G401.6 (cell line): ENCODE results near the gene BPNT1.
"Not testable (repeated sequence)": the region's sequence is repeated elsewhere in the genome, so short reads cannot be mapped to it uniquely, and the experiment has no call there.

ENCODE experiments used
- FAIRE-seq: peaks from 2 replicates; lab custom pipeline; 2012; peaks lifted over from hg19 to GRCh38; lab: Jason Lieb, UNC

Gene BPNT1, protein sequence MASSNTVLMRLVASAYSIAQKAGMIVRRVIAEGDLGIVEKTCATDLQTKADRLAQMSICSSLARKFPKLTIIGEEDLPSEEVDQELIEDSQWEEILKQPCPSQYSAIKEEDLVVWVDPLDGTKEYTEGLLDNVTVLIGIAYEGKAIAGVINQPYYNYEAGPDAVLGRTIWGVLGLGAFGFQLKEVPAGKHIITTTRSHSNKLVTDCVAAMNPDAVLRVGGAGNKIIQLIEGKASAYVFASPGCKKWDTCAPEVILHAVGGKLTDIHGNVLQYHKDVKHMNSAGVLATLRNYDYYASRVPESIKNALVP

DNA sequence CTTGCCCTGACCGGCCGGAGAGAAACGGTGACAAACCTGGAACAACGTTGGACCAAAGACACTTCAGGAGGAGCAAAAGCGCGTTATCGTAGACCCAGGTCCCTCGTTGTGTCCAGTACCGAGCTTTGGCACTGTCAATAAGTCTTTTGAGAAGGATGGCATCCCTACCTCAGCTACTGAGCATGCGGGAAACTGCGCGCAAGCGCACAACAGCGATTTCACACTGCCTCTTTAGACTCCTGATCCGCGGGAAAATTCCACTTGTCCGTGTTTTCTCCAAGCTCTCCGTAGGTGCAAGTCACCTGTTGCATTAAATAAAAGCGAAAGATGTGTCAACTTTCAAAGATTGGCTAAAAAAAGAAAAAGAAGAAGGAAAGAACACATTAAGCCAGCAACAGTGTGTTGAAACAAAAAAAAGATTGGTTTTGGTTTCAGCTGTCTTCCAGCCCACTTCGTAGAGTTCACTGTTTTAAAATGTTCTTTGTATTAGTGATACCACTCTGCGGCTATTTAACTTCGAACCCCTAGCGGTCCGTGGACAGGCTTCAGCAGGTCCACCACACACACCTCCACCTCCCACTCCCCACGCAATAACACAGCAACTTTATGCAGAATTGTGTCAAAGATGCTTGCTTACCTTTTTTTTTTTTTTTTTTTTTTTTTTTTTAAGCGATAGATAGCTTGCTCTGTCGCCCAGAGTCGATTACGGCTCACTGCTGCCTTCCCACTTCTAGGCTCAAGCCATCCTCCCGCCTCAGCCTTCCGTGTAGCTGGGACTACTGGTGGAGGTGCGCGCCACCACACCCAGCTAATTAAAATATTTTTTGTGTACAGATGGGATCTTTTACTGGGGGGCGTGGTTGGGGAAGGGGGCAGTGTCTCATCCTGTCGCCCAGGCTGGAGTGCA is at the start of gene BPNT1:
BPNT1 (minus strand) TSS at position 139 of the 907 bp plus-strand sequence. CDS start 9,942 bp downstream, outside the sequence.
- peak; percentile 97 for FAIRE-seq

DNA sequence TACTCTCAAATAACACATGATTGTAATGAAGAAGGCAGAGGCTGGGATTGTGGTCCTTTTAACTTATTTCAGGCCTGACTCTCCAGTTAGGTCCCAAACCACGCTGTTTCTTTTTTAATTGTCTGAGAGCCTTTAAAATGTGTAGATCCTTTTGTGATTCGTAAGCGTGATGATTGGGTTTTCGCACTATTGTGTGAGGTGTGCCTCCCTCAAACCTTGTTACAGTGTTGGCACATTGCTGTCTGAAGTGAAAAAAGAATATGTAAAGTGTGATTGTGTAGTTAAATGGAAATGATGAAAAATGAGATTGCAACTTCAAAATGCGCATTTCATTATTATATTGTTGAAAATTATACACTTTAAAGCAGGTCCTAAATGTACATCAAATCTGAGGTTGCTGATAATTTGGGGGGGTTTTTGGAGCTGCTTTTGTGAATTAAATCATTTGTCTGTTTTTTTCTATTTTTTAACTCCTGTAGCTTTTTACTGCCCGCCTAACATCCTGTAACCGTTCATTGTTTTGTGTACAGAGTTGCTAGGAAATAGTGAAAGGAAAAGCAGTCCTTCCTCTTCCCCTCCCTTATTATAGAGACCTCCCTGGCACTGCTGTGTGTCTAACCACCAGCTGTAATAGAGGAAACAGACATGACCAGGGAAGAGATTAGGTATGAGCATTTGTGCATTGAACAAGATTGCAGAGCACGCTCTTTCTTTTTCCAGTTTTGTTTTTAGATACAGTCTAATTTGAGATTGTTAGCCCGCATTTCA is 47.6 kb upstream of the BPNT1 start:
- no peak for FAIRE-seq

DNA sequence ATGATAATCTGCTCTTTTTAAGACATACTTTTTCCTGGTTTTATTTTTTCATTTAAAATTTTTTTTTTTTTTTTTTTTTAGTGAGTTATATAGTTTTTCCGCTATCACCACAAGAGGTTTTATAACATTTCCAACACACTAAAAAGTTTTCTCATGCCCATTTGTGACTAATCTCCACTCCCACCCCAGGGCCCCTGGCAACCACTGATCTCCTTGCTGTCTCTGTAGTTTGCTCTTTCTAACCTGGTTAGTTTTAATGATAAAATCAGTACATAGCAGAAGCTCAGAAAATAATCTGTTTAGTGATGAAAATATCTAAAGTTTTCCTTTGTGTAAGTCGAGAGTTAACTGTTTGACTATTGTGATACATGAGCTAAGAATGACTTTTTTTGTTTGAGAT is 46.2 kb upstream of the BPNT1 start:
- no peak for FAIRE-seq

DNA sequence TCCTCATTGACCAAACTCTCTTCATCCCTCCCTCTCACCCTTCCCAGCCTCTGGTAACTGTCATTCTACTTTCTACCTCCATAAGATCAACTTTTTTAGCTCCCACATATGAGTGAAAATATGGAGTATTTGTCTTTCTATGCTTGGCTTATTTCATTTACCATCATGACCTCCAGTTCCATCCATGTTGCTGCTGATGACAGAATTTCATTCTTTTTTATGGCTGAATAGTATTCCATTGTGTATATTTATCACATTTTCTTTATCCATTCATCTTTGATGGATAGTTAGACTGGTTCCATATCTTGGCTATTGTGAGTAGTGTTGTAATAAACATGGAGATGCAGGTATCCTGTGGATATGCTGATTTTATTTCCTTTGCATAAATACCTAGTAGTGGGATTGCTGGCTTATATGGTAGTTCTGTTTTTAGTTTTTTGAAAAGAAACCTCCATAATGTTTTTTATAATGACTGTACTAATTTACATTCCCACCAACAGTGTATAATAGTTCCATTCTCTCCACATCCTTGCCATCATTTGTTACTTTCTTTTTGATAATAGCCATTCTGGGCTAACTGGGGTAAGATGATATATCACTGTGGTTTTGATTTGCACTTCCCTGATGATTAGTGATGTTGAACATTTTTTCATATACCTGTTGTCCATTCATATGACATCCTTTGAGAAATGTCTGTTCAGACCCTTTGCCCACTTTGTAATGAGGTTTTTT is 40.1 kb upstream of the BPNT1 start:
- FAIRE-seq, result no peak

DNA sequence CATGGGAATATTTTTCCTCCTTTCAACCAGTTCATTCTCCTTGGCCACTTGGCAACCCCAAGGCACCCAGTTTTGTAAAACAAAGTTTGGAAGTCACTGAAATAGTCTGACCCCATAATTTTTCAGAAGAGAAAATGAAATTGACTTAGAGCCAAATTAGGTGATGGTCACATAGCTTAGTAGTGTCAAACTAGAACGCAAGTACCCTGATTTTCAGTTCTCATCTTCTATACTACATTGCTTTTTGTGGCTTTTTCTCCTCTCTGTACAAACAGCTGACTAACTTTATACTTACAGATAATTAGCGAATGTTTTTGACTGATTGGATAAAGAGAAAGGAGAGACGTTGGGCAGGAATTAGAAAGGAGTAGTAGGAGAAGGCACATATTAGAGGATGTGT is 37.5 kb upstream of the BPNT1 start:
- FAIRE-seq, result no peak

DNA sequence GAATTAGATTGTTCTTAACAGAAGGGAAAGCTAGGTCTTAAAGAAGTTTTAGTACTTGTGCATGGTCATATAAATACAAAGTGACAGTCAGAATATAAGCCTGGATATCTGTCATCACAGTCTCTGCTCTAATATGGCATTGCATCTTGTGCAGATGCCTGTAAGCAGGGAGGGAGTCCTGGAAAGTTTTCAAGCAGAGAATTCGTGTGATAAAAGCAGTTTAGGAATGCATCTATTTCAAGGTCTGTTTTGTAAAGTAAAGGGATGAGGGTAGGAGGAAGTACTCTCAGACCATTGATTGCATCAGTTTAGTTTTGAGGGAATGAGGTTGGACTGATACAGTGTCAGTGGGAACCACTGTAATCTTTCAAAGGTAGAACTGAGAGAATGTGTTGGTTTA is 35.0 kb upstream of the BPNT1 start:
- FAIRE-seq, result no peak

DNA sequence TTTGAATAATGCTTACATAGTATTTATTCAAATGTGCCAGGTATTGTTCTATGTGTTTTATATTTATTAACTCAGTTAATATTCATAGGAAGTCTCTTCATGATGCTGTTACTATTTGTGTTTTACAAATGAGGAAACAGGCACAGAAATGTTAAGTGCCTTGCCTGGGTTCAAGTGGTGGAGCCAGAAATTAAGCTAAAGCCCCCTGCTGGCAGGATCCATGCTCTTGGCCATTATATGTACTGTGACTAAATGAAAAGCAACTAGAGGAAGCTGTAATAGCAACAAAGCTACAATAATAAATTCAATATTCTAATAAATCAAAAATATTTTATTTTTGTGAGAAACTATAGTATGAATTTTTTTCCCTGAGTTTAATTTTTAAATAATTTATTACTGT is 34.3 kb upstream of the BPNT1 start:
- FAIRE-seq, result peak; percentile 76

DNA sequence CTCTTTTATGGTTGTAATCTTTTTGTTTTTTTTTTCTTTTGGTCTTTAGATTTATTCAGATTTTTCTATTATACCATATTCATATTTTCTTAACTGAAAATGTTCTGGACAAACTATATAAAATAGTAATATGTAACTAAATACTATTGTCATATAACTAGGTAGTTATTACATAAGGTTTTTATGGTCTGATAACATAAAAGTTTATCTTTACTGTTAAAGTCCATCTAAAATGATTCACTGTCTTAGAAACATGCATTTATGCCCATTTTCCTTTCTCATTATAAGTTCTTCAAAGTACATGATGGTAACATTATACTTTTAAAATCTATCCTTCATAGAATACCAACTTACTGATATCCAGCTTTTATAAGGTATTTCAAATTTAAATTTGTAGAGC is 33.5 kb upstream of the BPNT1 start:
- FAIRE-seq, result no peak

DNA sequence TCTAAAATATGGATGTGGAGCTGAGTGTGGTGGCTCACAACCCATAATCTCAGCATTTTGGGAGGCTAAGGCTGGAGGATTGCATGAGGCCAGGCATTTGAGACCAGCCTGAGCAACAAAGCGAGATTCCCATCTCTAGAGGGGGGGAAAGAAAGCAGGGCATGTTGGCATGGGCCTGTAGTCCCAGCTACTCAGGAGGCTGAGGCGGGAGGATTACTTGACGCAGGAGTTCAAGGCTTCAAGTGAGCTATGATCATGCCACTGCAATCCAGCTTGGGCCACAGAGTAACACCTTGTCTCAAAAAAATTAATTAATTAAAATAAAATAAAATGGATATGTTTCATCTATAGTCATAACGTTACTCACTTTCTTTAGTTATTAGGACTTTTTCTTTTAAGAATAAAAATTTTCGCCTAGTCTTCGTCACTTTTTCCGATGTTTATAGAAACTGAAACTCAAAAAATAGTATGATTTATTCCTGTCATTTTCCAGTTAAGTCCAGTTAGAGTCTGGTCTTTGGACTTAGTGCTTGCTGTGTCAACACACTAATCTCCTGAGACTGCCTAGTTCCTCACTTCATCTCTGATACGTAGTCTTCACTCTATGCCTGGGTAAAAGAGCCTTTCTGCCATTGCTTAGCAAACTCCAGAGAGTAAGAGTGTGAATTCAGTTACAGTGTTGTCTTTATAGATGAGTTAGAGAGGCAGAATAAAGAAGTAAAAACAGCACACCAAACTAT is 32.4 kb upstream of the BPNT1 start:
- FAIRE-seq, result peak; percentile 57

DNA sequence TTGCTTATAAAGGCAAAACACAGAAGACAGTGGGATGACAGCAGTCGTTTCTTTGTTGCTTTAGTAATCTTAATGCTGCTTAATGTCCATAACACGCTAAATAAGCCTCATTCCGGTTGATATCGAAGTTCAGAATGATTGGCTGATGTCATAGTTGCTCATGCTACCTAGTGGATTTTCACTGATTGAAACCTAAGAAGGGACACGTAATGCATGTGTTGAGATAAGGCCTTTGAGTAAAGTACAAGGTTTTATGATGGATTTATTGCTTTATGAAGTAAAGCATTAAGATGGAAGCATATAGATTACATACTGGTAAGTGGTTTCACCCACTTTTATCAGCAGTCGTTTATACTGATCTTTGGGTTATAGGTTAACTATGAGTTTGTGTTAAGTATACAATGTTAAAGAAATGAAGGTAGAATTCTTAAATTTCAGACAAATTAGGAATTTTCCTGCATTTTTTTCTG is 29.5 kb upstream of the BPNT1 start:
- FAIRE-seq, result peak; percentile 31

DNA sequence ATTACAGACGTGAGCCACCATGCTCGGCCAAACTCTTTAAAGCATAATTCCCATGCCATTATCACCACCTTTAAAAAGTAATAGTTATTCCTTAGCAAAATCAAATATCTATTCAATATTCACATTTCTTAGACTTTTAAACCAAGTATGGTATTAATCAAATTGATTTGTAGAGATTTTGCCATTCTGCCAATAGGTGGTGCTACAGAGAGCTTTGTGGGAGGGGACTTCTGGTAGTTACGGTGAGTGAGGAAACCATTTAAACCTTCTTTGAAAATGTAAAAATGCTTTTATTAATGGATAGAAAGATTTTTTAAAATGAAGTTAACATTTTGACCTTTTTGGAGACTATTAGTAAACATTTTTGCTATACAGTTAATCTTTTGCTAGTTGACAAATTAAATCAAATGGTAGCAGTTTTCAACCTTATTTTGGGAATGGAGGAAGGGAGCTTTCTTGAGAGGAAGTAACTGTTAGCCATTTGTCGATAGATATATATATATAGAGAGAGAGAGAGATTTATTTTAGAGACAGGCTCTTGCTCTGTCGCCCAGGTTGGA is 23.6 kb upstream of the BPNT1 start:
- FAIRE-seq, result peak; percentile 39

DNA sequence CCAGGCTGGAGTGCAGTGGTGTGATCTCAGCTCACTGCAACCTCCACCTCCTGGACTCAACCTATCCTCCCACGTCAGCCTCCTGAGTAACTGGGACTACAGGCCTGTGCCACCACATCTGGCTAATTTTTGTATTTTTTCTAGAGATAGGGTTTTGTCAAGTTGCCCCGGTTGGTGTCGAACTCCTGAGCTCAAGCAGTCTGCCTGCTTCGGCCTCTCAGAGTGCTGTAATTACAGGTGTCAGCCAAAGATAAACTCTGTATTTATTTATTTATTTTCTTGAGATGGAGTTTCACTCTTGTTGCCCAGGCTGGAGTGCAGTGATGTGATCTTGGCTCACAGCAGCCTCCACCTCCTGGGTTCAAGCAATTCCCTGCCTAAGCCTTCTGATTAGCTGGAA is 23.0 kb upstream of the BPNT1 start:
- not testable (repeated sequence) for FAIRE-seq

DNA sequence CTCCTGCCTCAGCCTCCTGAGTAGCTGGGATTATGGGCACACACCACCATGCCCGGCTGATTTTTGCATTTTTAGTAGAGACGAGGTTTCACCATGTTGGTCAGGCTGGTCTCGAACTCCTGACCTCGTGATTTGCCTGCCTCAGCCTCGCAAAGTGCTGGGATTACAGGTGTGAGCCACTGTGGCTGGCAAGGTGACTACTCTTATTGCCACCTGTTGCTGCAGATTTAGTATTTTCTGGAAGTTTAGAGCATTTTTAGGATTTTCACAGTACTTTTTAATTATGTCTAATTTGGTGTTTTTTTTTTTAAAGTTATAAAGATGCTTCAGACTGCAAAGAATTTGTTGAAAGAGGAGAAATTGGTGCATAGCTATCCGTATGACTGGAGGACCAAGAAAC is 20.9 kb upstream of the BPNT1 start:
- FAIRE-seq, result not testable (repeated sequence)

DNA sequence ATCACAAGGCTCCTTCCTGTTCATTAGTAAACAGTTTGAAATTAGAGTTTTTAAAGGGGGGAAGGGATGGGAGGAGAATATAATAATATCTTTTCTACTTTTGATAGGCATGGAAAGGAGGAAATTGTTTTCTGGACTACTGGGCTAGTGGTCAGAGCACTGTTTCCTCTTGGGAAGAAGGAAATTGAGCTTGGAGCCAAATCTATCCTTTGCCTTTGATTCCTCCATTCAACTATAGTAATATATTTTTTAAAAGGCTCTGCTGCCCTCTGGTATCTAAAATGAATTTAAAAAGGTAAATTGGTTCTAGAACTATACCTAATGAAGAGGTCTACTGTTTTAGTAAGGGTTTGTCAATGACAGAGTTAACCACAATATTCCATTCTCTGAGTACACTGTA is 10.2 kb upstream of the BPNT1 start:
- FAIRE-seq, result no peak

DNA sequence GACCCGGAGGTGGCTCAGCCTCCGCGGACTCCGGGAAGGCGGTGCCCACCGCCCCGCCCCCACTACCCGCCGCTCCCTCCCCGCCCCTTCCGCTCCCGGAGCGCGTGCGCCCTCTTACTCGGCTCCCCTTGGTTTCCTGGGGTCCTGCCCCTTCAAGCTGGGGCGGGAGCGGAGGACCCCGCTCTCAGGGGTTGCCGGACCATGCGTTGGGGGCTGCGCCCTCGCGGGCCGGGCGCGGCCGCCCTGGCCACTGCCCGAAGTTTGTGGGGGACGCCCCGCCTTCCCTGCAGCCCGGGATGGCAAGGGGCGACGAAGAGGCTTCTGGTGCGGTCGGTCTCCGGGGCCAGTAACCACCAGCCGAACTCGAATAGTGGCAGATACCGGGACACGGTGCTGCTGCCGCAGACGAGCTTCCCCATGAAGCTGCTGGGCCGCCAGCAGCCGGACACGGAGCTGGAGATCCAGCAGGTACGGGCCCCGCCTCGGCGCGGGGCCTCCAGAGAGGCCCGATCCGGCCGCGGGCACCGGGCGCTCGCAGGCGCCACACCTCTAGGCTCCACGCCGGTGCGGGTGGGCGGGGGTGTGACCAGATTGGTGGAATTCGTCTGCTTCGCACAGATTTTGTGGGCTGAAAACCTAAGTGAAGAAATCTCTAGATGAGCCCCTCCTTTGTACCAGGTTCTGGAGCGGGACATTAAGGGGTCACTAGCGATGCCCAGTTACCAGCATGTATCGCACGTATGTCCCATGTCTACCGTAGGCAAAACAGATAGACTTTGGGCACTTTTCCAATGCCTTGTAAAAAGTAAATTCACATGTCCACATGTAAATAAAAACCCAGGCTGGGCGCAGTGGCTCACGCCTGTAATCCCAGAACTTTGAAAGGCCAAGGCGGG is 4.7 kb upstream of the BPNT1 start, which contains the start of gene IARS2:
IARS2 (plus strand) TSS at position 117 of the 896 bp plus-strand sequence; CDS start at position 202, 85 bp downstream.
- FAIRE-seq, result no peak

DNA sequence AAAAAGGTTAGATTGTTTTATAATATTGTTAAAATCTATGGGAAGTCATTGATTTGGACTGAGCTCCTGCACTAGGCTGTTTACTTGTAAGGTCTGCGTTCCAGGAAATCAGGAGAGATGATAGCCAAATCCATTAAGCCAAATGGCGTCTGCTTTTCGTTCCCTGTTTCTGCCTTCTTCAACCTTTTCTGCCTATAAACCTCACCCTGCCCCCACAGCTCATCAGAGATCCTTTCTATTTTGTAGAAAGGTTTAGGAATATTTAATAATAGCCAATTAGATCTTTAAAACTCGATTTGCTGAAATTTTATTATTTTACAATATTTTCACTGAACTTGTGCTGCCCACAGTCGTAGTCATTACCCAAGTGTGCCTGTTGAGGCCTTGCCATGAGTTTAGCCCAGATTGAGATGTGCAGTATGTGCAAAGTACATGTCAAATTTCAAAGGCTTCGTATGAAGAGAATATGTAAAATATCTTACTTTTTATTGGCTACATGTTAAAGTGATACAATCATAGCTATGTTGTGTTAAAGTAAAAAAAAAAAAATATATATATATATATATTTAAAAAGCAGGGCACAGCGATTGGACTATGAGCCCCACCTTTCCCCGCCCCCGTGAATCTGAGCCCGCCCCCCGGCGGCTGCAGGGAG is 3.9 kb upstream of the BPNT1 start:
- FAIRE-seq, result peak; percentile 68

DNA sequence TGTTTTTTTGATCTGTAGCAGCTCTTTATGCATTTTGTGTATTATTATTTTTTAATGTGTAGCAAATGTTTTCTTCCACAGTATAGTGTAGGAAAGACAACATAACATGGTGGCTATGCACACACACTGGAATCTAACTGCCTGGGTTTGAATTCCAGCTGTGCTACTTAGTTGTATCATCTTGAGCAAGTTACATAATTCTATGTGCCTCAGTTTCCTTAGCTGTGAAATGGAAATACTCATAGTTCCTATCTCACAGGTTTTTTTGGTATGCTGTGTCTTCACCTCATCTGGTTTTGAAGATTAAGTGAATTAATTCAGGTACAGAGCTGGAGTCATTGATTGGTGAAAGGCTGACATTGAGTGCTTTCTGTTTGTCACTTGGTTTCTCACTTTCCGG is 3.1 kb upstream of the BPNT1 start:
- FAIRE-seq, result no peak

DNA sequence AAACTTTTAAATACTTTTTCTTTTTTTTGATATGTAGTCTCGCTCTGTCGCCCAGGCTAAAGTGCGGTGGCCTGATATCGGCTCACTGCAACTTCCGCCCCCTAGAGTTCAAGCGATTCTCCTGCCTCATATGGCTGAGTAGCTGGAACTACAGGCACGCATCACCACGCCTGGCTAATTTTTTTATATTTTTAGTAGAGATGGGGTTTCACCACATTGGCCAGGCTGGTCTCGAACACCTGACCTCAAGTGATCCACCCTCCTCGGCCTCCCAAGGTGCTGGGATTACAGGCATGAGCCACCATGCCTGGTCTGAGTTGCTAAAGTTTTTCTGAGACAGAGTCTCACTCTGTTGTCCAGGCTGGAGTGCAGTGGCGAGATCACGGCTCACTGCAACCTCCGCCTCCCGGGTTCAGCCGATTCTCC is 3.3 kb downstream of the BPNT1 start:
- FAIRE-seq, result not testable (repeated sequence)

DNA sequence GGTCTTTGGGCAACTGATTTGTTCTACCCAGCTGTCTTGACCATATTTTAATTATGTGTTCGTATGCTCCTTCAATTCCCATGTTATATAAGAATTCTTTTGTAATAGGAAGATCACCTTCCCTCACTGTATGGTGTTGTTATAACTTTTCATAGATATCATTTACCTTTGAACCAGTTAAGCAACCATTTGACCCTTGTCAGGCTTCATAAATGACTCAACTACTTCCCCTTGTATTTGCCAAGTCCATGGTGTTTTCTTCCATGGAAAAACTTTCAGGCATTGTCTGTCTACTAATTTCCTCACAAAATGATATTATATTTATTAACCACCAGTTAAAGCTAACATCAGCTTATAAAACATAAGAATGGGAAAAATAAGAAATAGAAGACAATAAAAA is 5.1 kb downstream of the BPNT1 start:
- no peak for FAIRE-seq
